HG03025 (cell line): ENCODE measurements around the gene PLXNB1.

ENCODE experiments used
- ATAC-seq: cut with Tn5 transposase; IDR thresholded peaks from one replicate; pipeline ENCODE4 v1.9.1; 2021; ENCODE audit warnings: mild to moderate bottlenecking, moderate library complexity; ENCODE audit not compliant: unreplicated experiment, low FRiP score

The PLXNB1 gene

DNA sequence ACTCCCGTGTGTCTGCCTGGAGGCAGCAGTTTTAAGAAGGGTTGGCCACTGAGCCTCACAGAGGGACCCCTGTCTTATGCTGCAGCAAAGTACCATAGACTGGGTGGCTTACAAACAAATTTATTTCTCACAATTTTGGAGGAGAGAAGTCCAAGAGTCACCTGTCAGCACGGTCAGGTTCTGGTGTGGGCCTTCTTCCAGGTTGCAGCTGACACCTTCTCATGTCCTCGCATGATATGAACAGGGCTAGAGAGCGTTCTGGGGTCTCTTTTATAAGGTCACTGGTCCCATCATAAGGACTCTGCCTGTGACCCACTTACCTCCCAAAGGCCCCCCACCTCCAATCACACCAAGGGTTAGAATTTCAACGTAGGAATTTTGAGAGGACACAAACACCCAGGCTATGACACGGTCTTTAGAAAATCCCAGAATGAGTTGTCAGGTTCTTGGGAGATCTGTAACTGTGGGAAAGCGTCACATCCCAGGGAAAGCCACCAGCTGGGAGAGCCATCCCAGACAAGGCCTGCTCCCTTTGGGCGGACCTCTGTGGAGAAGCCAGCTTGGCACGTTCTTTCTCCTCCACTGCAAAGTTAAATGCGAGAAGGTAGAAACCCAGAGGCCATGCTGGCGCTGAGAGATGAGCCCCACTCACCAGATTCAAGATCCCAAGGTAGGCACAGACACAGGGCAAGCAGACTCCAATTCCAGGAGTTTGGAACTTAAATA lies 58.1 kb downstream of the PLXNB1 start, which contains the start of gene FBXW12:
FBXW12 (plus strand) TSS at position 569 of the 726 bp plus-strand sequence. CDS start 549 bp downstream, outside the sequence.
- ATAC-seq: no peak

DNA sequence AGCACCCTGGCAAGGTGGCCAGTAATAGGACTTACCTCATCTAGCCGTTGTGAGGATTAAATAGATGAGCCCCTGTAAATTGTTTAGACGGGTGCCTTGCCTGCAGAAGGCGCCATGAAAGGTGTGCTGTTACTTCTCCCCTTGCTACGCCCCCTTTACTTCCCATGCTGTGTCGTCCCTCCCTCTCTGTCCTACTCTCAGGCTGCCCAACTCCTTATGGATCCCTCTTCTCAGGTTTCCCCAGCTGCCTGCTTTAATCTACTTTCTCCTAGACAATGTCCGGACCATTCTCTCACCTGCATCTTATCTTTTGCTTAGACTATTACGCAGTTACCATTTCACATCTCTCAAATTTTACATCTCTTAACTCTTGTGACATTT lies 59.6 kb downstream of the PLXNB1 start:
- ATAC-seq: no peak

DNA sequence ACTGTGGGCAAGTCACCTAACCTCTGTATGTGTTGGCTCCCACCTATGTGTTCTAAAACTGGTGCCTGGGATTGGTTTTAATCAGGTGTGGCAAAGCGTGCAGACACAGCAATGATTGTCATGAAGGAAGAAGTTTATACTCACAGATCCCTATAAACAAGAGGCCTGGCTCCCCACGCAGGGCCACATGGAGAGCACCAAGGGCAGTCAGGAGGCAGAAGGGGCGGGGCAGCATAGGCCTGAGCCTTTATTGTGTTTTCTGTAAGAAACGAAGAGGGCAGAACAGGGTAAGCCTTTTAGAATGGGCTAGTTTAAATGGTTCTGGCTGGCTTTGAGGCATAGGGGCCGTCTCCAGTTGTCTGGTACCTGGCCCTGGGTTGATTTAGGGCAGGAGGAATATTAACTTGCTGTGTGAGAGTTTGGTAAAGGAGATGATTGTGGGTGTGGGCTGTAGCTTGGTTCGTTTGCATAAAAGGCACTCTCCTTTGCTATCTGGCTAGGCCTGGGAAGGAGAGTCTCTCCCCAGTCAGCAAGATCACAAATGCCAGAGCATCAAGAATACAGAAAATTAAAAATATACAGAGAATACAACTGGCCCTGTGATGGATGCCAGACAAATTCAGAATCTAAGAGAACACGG lies 60.1 kb downstream of the PLXNB1 start:
- no peak for ATAC-seq

- ATAC-seq: no peak
Observed at GRCh38 chr3:48367201-48367600, 62.7 kb downstream of the PLXNB1 start.

GRCh38 chr3:48364840-48365239 lies 65.0 kb downstream of the PLXNB1 start:
- no peak for ATAC-seq

- no peak for ATAC-seq
Observed at GRCh38 chr3:48361928-48362327, 68.0 kb downstream of the PLXNB1 start.

DNA sequence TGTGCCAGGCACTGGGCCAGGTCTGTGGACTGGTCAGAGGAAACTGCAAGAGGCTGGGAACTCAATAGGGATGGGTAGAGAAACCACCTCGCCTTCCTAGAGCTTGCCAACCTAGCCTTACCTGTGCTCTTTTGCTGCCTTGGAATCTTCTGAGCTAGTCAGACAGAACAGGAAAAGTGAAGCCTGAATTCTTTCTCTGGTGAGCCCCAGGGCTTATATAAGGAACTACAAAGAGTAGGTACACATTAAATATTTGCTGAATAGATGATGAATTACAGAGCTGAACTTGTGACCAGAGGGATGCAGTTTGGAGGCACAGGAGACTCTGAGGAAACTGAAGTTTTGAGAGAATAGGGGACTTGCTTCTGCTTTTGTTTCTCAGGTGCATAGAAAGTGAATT lies 73.5 kb downstream of the PLXNB1 start:
- no peak for ATAC-seq

DNA sequence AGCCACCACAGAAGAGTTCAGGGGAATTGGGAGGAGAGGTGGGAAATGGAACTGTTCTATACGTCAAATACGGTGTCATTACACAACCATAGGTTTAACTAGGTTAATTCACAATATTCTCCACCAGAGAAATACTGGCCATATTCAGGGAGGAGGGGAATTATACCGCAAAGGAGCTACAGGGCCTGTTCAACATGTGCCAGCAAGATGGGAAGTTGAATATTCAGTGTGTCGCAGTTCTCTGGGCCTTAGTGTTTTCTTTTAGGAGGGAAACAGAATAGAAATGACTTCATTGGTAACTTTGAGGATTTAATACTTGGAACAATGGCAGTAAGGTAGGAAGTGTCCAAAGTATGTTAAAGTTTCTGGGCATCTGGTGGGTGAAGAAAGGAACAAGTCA lies 75.9 kb downstream of the PLXNB1 start:
- ATAC-seq: no peak
